Measurements from ENCODE around the gene ACSBG1.
A peak's percentile ranks its signal among the peaks of the same experiment; 100 is the strongest.
"Not testable (repeated sequence)": the region's sequence is repeated elsewhere in the genome, so short reads cannot be mapped to it uniquely, and the experiment has no call there.

The ACSBG1 gene

DNA sequence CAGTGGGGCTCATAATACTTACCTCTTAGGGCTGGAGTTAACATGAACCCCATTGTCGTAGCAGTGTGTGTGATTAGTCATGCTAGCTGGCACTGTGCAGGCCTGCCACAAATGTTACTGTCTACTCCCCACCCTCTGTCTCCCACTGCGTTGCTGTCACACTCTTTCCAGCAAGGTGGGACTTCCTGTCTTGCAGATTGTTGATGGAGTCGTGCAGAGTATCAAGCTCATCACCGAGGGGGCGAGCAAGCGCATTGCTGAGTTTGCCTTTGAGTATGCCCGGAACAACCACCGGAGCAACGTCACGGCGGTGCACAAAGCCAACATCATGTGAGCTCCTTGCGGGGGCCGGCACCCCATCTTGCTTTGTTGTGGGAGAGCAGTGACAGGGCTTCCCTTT is 72.3 kb downstream of the ACSBG1 start:
- no peak for DNase-seq

DNA sequence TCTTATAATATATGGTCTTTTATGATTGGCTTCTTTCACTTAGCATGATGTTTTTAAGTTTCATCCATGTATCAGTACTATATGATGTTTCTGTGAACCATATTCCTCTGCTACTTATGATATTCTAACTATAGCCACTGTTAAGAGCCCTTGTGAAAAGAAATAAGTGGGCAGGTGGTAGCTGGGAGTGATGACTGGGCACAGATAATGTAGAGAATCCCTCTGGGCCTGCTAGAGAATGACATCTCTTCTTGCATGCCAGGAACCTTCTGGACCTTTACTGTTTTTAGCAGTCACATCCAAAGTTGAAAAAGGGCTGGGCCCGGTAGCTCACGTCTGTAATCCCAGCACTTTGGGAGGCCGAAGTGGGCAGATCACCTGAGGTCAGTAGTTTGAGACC is 75.0 kb downstream of the ACSBG1 start:
- no peak for DNase-seq

DNA sequence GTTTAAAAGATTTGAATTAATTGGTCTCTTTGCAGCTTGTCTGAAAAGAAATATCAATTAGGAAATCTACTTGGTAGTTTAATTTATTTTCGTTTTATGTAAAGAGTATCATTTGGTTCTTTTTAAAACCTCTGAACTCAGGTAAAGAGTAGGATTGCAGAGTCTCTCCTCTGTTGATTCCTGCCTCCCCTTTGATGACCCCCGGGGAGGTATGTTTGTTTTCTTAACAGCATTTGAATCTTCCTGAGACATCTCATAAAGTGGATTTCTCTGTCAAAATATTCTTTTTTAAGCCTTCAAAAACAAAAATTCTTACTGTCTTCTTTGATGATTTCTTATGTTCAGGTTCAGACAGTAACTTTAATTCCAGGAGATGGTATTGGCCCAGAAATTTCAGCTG is 77.2 kb downstream of the ACSBG1 start:
- no peak for DNase-seq

DNA sequence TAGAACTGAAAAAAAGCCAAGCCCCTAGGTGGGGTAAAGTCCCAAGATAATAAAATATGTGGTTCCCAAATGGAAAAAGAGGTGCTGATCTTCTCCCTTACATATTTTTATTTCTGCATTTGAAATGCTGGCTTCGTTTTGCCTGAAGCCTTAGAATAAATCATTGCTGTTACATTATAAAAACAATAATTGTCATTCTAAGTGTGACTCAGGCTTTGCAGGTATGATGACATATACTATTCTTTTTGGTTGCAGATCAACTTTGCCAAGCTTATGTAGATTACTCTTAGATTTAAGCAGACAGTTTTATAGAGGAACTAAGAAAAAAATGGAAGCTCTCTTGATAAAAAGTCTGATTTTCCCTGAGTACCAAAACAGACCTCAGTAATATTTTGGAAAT is 77.7 kb downstream of the ACSBG1 start:
- no peak for DNase-seq

DNA sequence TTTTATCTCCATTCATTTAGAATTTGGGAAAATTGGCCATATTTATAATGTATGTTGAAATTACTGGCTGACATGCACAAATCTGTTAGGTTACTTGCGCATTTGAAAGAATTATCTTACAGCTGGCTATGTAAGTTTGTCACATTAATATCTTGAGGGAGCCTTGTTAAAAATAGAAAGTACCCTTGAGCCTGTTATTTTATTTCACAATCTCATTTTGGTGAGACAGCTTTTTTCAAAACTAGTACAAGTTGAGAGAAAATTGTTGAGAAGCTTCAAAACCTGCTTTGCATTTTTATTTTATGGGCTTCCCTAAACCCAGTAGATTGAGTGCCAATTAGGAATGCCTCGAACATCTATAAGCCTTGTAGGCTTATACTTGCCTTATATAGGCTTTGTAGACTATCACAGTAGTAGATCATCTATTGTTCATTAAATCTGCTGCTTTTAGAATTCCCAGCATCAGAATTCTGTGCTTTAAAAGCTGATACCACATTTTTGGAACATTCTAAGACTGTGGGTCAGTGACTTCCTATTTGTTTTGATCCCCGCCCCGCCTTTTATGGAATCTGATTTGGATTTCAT is 78.9 kb downstream of the ACSBG1 start:
- DNase-seq: no peak

DNA sequence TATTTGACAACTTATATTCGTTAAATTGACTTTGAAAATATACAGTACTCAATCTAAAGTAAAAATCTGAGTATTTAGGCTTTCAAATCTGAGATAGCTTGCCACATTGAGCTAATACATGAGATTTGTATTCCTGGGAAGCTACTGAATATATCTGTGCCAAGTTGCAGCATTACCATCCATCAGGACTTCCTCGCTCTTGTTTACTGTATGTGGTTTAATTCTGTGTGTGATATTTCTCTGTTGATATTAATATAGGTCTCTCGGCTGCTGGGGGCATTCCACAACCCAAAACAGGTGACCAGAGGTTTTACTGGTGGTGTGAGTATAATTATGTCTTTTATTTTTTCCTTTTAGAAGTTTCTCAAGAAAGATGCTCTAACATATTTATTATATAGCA is 79.4 kb downstream of the ACSBG1 start:
- DNase-seq: no peak

DNA sequence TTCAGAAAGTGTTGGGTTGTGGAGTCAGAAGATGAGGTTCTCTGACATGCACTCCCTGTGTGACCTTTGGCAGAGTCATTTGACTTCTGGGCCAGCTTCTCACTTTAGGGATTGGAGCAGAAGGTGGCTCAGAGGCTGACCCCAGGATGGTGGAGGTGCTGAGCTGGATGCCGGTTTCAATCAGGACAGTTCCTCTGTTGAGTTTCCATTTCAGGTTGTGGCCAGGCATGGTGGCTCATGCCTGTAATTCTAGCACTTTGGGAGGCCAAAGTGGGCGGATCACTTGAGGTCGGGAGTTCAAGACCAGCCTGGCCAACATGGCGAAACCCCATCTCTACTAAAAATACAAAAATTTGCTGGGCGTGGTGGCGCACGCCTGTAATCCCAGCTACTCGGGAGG is 83.3 kb downstream of the ACSBG1 start:
- DNase-seq: not testable (repeated sequence)

DNA sequence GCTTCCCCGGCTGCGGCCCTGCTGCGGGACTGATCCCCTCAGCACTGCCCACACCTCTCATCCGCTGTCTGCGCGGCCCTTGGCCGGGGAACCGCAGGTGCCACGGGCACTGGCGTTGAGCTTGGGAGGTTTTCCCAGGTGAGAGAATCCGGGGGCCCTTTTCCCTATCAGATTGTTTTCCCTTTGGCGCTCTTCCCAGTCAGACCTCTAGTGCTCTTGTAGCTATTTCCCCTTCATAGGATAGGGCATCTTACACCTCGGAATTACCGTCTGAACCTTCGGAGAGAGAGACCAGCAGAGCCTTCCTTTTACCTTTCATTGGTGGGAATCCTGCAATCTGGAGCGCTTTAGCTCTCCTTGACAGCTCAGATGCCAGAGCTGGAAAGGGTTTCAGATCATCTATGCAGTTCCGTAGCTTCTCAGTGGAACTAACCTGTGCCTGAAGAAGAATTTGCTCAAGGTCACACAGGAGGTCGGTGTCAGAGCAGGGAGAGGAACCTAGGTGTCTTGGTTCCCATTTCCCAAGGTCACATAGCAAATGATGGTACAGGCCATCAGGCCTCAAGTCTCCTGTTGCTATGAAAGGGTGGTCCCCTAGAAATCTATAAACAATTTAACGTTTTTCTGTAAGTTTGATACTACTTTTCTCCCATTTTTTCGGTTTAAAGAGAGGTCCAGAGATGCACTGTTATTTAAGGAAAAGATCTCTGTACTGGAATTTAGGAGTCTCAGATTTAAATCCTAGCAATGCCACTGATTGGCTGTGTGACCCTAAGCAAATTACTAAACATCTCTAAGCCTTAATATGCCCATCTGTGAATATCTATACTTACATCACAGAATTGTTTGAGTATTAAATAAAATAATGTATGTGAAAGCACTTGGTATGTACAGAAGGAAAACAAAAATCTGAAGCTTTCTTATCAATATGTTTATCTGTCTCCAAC is 84.3 kb downstream of the ACSBG1 start:
- peak; percentile 17 for DNase-seq

DNA sequence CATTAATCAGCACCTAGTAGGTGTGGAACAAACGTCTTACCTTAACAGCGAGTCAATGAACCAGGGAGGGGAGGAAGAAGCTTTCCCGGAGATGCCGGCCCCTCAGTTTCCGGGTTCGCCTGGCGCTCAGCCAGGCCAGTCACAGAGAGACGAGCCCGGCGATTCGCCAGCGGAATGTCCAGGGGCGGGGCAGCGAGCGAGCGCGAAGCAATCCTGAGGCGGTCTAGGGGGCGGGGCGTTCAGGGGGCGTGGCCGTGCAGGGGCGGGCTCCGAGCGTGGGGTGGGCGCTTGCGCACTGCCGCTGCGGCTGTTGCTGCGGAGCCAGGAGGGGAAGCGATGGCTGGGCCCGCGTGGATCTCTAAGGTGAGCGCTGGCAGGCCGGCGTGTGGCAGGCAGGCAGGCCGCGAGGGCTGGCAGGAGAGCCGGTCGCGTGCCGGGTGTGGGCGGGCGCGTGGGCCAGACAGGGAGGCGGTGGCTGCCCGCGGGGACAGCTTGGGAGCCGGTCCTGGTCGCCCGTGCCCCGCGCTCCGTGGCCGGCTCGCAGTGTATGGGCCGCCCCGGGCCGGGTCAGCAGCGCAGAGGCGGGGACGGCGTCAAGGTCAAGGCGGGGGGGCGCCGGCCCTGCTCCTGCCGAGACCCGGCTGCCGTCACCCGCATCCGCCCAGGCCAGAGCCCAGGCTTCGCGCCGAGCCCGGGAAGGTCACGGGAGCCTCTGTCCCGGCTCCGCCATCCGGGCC is 85.1 kb downstream of the ACSBG1 start, which contains the start of gene IDH3A:
Gene IDH3A, plus strand, starts transcription at position 295 of the 737 bp plus-strand sequence. Its CDS starts 42 bp downstream, at position 337.
- peak; percentile 96 for DNase-seq

DNA sequence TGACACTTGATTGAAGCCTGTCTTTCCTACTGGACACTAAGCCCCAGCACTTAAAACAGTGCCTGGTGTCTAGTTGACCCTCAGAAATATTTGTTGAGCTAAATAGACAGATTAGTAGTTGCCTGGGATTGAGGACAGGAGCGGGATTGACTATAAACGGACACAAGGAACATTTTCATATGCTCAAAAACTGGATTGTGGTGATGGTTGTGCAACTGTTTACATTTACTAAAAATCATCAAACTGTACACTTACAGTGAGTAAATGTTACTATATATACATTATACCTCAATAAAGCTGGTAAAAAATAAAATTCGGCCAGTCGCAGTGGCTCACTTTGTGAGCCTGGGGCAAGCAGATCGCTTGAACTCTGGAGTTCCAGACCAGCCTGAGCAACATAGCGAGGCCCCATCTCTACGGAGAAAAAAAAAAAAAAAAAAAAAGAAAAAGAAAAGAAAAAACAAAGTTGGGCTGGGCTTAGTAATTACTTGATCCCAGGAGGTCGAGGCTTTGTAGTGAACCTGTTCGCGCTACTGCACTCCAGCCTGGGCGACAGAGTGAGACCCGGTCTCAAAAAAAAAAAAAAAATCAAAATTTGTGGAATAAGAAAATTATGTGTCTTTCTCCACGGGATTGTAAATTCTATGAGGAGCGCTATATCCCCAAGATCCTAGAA is 85.8 kb downstream of the ACSBG1 start:
- no peak for DNase-seq

DNA sequence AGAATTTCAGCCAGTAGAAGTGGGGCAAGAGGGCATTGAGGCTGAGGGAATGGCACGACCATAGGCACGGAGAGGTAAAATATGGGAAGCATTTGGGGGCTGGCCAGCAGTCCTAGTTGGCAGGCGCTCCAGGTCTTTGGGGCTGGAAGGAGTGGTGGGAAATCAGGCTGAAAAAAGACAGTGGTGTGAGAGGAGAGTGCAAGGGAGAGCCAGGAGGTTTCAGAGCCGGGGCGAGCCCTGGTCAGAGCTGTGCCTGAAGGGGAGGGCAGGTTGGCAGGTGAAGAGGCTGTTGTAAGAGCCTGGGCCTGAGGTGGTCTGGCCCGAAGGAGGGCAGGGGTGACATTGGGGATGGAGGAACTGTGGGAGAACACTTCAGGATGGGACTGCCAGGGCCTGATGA is 86.8 kb downstream of the ACSBG1 start:
- no peak for DNase-seq

DNA sequence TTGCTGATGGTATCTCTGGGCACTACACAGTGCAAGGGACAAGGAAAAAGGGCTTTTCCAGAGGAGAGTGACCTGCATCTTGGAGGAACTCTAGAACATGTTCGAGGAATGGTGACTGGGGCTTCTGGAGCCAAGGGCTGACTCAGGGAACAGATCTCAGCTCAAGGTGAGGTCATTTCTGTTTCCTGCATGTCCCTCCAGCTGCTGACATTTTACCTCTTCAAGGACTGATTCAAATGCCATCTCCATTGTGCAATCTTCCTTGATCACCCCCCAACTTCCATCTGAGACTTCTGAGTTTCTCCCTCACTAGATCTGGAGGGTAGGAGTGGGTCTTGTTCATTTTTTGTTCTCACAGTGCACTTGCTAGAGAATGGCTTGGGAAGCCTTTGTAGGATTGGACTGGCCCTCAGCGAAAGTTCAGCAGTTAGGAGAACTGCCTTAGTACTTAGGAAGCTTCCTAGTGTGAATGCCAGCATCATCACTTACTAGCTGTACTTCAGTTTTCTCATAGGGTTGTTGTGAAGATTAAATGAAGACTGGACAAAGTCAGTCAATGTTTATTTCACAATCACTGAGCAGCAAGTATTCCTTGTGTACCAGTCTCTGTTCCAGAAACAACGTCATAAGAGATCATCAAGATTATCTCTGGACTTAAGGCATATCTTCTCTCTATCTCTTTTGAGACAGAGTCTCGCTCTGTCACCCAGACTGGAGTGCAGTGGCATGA is 87.8 kb downstream of the ACSBG1 start:
- no peak for DNase-seq

DNA sequence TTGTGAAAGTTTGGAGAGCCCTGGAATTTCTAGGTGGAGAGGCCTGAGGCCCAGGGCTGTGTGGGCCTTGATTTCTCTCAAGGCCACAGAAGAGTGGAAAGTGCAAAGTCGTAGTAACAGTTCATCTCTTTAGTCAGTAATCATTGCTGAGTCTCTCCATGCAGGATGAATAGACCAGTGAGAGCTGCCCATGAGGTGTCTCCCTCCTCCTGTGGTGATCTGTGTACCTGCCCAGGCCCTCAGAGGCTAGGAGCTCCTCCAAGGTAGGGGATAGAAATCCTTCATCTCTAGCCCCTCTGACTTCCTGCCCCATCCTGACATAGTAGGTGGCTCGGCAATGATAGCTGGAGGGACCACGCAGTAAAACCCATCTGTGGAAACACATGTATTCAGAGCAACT is 92.0 kb downstream of the ACSBG1 start:
- no peak for DNase-seq

DNA sequence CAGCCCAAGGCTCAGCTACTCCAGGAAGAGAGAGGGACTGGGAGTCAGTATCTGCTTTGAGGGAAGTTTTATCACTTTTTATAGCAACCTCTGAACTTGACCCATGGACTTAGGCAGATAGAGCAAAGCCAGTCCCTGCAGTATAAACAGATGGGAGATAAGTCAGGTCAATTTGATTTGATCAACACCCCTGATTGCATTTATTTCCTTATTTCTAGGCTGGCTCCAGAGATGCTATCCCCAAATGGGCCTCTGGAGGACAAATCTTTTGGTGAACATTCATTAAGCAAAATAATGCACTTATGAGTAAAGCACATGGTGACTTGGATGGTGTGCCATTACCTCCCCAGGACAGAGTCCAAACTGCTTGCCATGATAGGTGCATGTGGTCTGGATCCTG is 94.1 kb downstream of the ACSBG1 start:
- no peak for DNase-seq

DNA sequence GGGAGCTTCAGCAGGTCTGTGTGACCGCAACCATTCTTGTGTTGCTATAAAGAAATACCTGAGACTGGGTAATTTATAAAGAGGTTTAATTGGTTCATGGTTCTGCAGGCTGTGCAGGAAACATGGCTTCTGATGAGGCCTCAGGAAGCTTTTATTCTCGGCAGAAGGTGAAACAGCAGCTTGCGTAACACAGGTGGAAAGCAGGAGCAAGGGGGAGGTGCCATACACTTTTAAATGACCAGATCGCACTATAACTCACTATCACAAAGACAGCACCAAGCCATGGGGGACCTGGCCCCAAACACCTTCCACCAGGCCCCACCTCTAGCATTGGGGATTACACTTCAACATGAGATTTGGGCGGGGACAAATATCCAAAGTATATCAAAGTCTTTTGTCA is 94.8 kb downstream of the ACSBG1 start:
- DNase-seq: no peak

DNA sequence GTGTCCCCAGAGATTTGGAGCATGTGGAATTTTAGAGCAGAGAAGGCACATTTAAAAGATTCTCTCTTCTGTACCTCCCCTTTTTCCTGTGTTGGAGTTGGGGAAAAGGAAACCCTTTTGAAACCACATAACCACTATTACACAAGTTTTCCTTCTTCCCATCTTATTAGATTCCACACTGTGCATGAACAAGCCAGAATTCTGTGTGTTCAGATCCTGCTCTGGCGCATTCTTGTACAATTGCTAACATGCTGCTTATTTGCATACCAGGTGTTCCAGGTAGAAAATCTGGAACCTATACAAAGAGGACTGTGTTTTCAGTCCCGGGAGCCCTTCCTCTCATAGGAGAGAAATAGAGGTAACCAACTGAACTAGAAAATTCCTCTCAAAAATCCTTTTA is 100.6 kb downstream of the ACSBG1 start:
- DNase-seq: no peak

DNA sequence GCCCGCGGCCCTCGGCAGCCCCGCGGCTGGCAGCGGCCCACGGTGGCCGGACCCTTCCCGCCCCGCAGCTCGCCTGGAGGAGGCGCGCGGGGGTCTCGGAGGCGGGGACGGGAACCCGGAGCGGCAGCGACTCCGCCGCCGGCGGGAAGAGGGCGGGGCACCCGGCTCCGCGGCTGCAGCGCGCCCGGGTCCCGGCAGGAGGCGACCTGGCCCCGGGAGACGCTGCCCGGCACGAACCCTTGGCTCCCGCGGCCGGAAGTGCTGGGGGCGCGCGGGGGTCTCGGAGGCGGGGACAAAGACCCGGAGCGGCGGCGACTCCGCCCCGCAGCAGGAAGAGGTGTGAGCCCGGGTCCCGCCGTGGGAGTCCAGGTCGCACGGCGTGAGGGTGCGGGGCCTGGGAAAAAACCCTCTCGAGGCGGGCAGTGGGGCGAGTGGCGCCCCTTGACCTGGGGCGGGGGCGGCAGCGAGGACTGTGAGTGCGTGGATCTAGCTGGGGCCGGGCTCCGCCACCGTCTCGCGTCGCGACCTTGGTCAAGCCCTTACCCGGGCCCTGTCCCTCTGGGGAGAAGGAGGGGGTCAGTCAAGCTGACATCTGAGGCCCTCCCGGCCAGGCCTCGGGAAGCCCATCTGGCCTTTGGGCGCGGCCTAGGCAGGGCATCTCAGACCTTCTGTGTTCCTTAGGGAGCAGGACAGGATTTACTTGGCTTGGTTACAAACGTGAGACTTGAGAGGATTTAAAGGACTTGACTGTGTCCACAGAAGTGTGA is 102.9 kb downstream of the ACSBG1 start, which contains the start of gene CIB2:
Gene CIB2, minus strand, starts transcription at position 151 of the 767 bp plus-strand sequence. CDS start 230 bp downstream, outside the sequence.
- DNase-seq: peak; percentile 22

DNA sequence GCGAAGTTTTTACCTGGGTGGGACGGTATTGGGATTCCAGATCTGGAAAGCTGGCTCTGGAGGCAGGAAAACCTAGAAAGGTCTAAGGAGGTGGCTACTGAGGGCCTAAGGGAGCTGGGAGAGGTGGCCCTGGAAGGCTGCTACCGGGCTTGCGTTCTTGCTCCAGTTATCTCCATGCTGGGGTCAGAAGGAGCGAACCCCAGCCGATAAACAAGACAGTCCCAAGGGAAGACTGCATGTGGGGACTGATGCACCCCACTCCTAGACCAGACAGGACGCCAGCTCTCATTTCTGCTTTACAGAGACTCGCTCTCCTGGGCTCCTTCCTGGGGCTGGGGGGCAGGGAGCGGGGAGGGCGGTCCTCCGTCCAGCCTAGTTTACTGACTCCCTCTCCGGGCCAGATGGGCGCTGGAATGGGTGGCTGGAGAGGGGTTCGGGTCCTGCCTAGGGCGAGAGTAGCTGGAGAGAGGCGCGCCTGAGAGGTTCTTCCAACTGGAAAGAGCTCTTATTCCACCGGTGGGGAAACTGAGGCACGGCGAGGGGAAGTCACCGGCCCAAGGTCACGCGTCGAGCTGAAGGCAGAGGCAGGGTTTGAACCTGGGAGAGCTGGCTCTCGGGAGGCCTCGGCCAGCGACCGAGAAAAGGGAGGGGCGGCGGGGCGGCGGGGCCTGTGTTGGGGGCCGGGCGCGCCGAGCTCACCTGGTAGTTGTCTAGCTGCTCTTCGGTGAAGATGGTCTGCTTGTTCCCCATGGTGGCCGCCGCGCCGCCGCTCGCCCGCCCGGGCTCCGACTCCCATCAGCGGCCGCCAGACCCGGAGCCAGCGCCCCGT is 103.7 kb downstream of the ACSBG1 start:
- DNase-seq: no peak

DNA sequence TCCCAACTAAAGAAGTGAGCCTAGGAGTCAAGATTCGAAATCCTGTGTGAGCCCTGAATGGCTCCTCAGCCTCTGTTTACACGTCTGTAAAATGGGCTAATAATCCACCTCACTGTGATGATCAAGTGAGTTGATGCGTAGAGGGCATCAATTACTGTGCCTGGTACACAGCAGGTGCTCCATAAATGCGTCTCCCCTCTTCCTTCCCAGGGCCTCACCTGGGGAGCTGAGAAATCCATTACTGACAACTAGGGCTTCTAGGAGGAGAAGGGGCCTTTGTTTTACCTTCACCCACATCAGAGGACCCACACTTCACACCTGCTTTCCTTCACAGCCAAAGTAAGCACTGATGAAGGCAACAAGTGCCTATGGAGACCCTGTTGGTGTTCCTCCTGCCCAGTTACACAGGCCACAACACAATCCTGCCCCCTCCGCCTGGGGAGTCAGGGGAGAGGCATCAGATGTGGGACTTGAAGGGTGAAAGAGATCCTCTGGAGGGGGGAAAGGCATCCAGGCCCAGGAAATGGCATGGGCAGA is 104.5 kb downstream of the ACSBG1 start:
- no peak for DNase-seq

DNA sequence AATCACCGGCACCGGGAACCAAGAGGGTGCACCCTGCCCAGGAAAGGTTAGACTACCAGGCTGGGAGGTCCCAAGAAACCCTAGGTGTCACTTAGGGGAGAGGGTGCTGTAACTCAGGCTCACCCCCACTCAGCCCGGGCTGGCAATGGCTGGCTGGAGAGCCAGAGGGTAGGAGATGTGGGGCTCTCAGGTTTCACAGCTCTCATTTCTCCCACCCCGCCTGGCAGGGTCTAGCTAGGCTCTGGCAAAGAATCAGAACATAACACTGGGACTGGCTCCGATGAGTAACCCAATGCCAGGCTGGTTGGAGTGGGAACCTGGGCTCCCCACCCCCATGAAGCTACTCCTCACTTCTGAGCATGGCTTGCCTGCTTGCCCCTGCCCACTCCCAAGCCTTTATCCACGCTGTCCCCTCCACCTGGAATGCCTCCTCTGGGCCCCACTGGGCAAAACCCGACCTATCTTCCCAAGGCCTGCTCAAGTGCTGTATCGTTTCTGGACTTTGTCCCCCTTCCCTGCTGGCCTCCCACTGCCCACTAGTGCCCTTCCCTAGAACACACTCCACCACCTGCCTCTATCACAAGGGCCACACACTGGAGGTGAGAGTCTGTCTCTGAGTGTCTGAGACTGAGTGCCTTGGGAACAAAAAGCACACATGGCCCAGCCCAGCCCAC is 105.2 kb downstream of the ACSBG1 start:
- no peak for DNase-seq
